ENCODE results near the gene THEM5. TPM values are rescaled to one million over a fixed set of nuclear protein-coding genes. Genes with fewer than 3 reads are reported as not detected.

Gene THEM5
- polyA plus RNA-seq, 1 donor from 2014 or later = not detected

DNA sequence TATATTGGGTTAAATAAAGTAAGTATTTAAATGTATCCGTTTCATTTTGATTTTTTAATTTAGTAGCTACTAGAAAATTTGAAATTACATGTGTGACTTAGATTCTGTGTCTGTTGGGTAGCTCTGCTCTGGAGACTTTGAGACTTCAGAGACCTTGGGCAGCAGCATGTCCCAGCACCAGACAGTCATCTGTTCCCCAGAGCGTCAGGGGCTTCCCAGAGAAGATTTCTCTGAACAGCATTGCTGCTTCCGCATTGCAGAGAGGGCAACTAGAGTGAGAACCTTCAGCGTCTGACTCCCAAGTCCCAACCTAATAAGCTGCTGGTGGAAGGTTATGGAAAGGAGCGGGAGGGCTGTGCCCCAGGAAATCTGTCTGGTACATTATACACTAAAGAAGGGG, 54.9 kb downstream of the THEM5 start:
- H3K9me3 Mint-ChIP-seq = no peaks in the 10 kb centered on the region
- peaks cover 9% of the 10 kb centered on the region for H3K36me3 Mint-ChIP-seq
- no peak overlapping the region for H3K27ac Mint-ChIP-seq

More for the DNA sequence above, 54.9 kb downstream of the THEM5 start:
- Mint-ChIP-seq H3K4me1 (peaks cover 0 to 3% (median 2%) of the 10 kb centered on the region in 3 donors), H3K4me3 (no peak overlapping the region), H3K27me3 (peaks cover 5% of the 10 kb centered on the region)

Other genes starting within 250 kb of the THEM5 start
- gene SNX27, start 241.7 kb downstream of the THEM5 start, polyA plus RNA-seq = 12.9 TPM
- gene CELF3, start 136.9 kb downstream of the THEM5 start, polyA plus RNA-seq = not detected
- not detected for gene RIIAD1, start 132.2 kb downstream of the THEM5 start, polyA plus RNA-seq
- 117 TPM for gene MRPL9, start 90.2 kb downstream of the THEM5 start, polyA plus RNA-seq
- gene TDRKH, start 63.2 kb downstream of the THEM5 start, polyA plus RNA-seq = 9.0 TPM
- gene LINGO4, start 48.3 kb downstream of the THEM5 start, polyA plus RNA-seq = not detected
- gene RORC, start 21.9 kb downstream of the THEM5 start, polyA plus RNA-seq = 0.26 TPM
- 0.20 TPM for gene C2CD4D, start 13.9 kb downstream of the THEM5 start, polyA plus RNA-seq
- 23.6 TPM for gene THEM4, start 55.8 kb upstream of the THEM5 start, polyA plus RNA-seq
- gene S100A10, start 140.1 kb upstream of the THEM5 start, polyA plus RNA-seq = 459 TPM
- gene S100A11, start 183.3 kb upstream of the THEM5 start, polyA plus RNA-seq = 140 TPM
- gene TCHHL1, start 235.4 kb upstream of the THEM5 start, polyA plus RNA-seq = not detected

All from IgD-negative memory B cell (primary cell).